DOHH2 (cell line): ENCODE measurements around the gene THRAP3.

Experiments
- H3F3A ChIP-seq: fragments of 200-600 bp; sonication (generic), shearing (Covaris generic); 2 replicates; pipeline ENCODE4 v1.6.0; 2016; ENCODE audit warnings: antibody characterized with exemption, mild to moderate bottlenecking; ENCODE audit not compliant: control insufficient read depth, insufficient read depth
- H3K27ac ChIP-seq: fragments of 200-600 bp; sonication (generic); 2 replicates; pipeline ENCODE4 v1.5.1; 2014; ENCODE audit warnings: low read depth, mild to moderate bottlenecking, low read length, moderate library complexity
- H3K27me3 ChIP-seq: fragments of 200-600 bp; sonication (generic); 2 replicates; pipeline ENCODE4 v1.6.1; 2014; ENCODE audit warnings: mild to moderate bottlenecking, low read length, mixed read lengths; ENCODE audit not compliant: control insufficient read depth
- H3K36me3 ChIP-seq: fragments of 200-600 bp; sonication (generic); 2 replicates; pipeline ENCODE4 v1.6.1; 2014; ENCODE audit warnings: mild to moderate bottlenecking, low read length, moderate library complexity, mixed read lengths; ENCODE audit not compliant: control insufficient read depth
- H3K4me1 ChIP-seq: fragments of 200-600 bp; sonication (generic); 2 replicates; pipeline ENCODE4 v1.6.1; 2014; ENCODE audit warnings: mild to moderate bottlenecking, low read length, mixed read lengths; ENCODE audit not compliant: control insufficient read depth
- H3K4me2 ChIP-seq: fragments of 200-600 bp; sonication (generic); 2 replicates; pipeline ENCODE4 v1.6.0; 2014; ENCODE audit warnings: mild to moderate bottlenecking, low read length, moderate library complexity
- H3K4me3 ChIP-seq: fragments of 200-600 bp; sonication (generic); 2 replicates; pipeline ENCODE4 v1.5.1; 2014; ENCODE audit warnings: mild to moderate bottlenecking, low read length, mixed read lengths
- H3K79me2 ChIP-seq: fragments of 200-600 bp; sonication (generic); 2 replicates; pipeline ENCODE4 v1.6.1; 2014; ENCODE audit warnings: mild to moderate bottlenecking, low read length, mixed read lengths; ENCODE audit not compliant: control insufficient read depth
- H3K9me2 ChIP-seq: fragments of 200-600 bp; sonication (generic); replicated peaks from 2 replicates; pipeline ENCODE4 v1.6.1; 2014; ENCODE audit warnings: mild to moderate bottlenecking, low read length, mixed read lengths; ENCODE audit not compliant: control insufficient read depth
- H3K9me3 ChIP-seq: fragments of 200-600 bp; sonication (generic); 2 replicates; pipeline ENCODE4 v1.6.1; 2014; ENCODE audit warnings: antibody characterized with exemption, low read length, mixed read lengths; ENCODE audit not compliant: control insufficient read depth, insufficient read depth
- H4K20me1 ChIP-seq: fragments of 200-600 bp; sonication (generic); 2 replicates; pipeline ENCODE4 v1.6.0; 2014; ENCODE audit warnings: low read depth, mild to moderate bottlenecking, antibody characterized with exemption, low read length, moderate library complexity; ENCODE audit not compliant: control insufficient read depth, insufficient read depth
- EZH2phosphoT487 ChIP-seq: fragments of 200-600 bp; sonication (generic); IDR thresholded peaks from 2 replicates; pipeline ENCODE4 v1.6.1; 2017; ENCODE audit warnings: borderline replicate concordance, mild to moderate bottlenecking, antibody characterized with exemption, low read length, moderate library complexity, mixed read lengths
- TF ChIP-seq, protein P1 (sequence below): fragments of 200-600 bp; sonication (generic); IDR thresholded peaks from one replicate; pipeline ENCODE4 v1.5.1; 2014; ENCODE audit warnings: antibody characterized with exemption, mild to moderate bottlenecking, low read depth, low read length; ENCODE audit not compliant: poor library complexity, severe bottlenecking

THRAP3 gene

DNA sequence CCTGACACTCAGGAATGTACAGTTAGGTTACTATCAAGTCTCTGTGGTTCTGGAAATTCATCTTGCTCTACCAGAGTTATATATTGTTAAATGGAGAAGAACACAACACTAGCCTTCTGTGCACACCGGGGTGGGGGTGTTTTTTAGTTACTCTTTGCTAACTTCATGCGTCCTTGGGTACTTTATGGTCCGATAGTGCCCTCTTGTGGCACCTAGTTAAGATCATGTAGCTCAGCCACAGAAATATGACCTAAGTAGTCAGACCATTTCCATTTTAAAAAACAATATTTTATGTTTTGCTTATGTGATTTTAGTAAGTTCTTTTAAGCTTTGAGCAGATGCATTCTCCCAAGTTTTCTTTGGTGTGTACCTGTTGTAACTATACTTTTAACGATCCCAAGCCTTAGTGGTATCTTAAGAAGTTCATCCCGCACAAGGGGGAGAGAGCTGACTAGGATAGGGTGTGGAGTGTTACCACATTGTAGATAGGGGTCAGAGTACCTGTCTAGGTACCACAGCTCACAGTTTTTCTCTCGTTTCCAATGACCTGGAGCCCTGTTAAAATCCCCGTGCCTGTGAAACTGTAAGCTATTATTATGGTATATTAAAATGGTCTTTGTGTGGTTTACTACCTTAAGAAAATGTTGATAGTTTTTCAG is 61.3 kb downstream of the THRAP3 start:
- no peak overlapping the region for H3K4me2 ChIP-seq
- TF ChIP-seq EZH2phosphoT487: no peak
- TF ChIP-seq, protein P1, sequence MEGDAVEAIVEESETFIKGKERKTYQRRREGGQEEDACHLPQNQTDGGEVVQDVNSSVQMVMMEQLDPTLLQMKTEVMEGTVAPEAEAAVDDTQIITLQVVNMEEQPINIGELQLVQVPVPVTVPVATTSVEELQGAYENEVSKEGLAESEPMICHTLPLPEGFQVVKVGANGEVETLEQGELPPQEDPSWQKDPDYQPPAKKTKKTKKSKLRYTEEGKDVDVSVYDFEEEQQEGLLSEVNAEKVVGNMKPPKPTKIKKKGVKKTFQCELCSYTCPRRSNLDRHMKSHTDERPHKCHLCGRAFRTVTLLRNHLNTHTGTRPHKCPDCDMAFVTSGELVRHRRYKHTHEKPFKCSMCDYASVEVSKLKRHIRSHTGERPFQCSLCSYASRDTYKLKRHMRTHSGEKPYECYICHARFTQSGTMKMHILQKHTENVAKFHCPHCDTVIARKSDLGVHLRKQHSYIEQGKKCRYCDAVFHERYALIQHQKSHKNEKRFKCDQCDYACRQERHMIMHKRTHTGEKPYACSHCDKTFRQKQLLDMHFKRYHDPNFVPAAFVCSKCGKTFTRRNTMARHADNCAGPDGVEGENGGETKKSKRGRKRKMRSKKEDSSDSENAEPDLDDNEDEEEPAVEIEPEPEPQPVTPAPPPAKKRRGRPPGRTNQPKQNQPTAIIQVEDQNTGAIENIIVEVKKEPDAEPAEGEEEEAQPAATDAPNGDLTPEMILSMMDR: peak; percentile 86
- H3F3A ChIP-seq: peaks cover 46% of the 10 kb centered on the region
- no peaks in the 10 kb centered on the region for H3K9me3 ChIP-seq
- H4K20me1 ChIP-seq: peaks cover 22% of the 10 kb centered on the region; the same call in 1 of the 2 replicates
- H3K79me2 ChIP-seq: peaks cover 63% of the 10 kb centered on the region
- H3K9me2 ChIP-seq: no peaks in the 10 kb centered on the region
- H3K27me3 ChIP-seq: no peaks in the 10 kb centered on the region
- peaks cover 20% of the 10 kb centered on the region for H3K4me1 ChIP-seq
- no peak overlapping the region for H3K4me3 ChIP-seq
- no peak overlapping the region; the same call in 1 of the 2 replicates for H3K27ac ChIP-seq
- peaks cover 88% of the 10 kb centered on the region for H3K36me3 ChIP-seq

DNA sequence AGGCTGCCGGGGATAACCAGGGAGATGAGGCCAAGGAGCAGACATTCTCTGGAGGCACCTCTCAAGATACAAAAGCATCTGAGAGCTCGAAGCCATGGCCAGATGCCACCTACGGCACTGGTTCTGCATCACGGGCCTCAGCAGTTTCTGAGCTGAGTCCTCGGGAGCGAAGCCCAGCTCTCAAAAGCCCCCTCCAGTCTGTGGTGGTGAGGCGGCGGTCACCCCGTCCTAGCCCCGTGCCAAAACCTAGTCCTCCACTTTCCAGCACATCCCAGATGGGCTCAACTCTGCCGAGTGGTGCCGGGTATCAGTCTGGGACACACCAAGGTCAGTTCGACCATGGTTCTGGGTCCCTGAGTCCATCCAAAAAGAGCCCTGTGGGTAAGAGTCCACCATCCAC is 62.6 kb downstream of the THRAP3 start:
- Histone ChIP-seq H4K20me1 (peaks cover 22% of the 10 kb centered on the region; the same call in 1 of the 2 replicates), H3K27me3 (no peaks in the 10 kb centered on the region)

DNA sequence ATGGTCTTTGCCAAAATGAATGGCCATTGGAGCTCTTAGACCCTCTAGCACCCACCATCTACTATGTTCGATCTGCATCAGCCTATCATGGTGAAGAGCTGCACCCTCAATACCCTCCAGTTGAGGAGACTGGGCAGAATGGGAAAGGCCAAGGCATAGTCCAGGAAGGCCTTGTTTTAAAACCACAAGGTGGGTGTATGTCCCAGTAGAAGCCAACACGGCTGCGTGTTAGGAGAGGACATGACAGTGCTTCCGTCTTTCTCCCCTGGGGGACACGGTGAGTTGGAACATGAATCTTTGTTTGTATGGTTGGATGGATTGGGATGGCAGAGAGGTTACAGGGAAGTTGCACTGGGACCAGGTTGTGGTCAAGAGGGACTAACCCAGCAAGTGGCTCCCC is 63.4 kb downstream of the THRAP3 start:
- Histone ChIP-seq H3K9me3 (no peaks in the 10 kb centered on the region), H3K9me2 (no peaks in the 10 kb centered on the region), H3K79me2 (peaks cover 59% of the 10 kb centered on the region), H3K4me2 (no peak overlapping the region), H3F3A (peaks cover 36% of the 10 kb centered on the region), H3K4me3 (no peak overlapping the region), H3K27ac (no peak overlapping the region), H3K27me3 (no peaks in the 10 kb centered on the region), H3K36me3 (peaks cover 96% of the 10 kb centered on the region), H4K20me1 (peaks cover 22% of the 10 kb centered on the region; the same call in 1 of the 2 replicates), H3K4me1 (peaks cover 20% of the 10 kb centered on the region)
- TF ChIP-seq, protein P1: no peak
- no peak for TF ChIP-seq EZH2phosphoT487

More for the DNA sequence above, 62.6 kb downstream of the THRAP3 start:
- no peaks in the 10 kb centered on the region for H3K9me3 ChIP-seq
- H3K27ac ChIP-seq: no peak overlapping the region
- peaks cover 20% of the 10 kb centered on the region for H3K4me1 ChIP-seq
- H3K79me2 ChIP-seq: peaks cover 62% of the 10 kb centered on the region
- no peaks in the 10 kb centered on the region for H3K9me2 ChIP-seq
- no peak overlapping the region for H3K4me3 ChIP-seq
- H3K36me3 ChIP-seq: peaks cover 96% of the 10 kb centered on the region
- peaks cover 43% of the 10 kb centered on the region for H3F3A ChIP-seq
- H3K4me2 ChIP-seq: no peak overlapping the region
- TF ChIP-seq EZH2phosphoT487: no peak
- TF ChIP-seq, protein P1: no peak
